Endothelial cell of umbilical vein (primary cell): Measurements from ENCODE around the gene ZNF648. TPM values are rescaled to one million over a fixed set of nuclear protein-coding genes. Genes with fewer than 3 reads are reported as not detected.

ENCODE experiments used
- BruUV-seq: library from RNA; stranded (reverse); fragments of 400-500 nt; replicated peaks from 2 replicates; lab custom pipeline; 2021; lab: Mats Ljungman, UMichigan
- CTCF ChIA-PET: fragments of 300-600, 350-600 bp; sonication (Branson Sonifier 250); formaldehyde crosslinking; loops from one replicate; lab custom pipeline; 2021; ENCODE audit warnings: antibody characterized with exemption, inconsistent platforms; lab: Charles Lee
- POLR2A ChIA-PET: fragments of 300-600, 350-600 bp; sonication (Branson Sonifier 250); formaldehyde crosslinking; loops from one replicate; lab custom pipeline; 2021; ENCODE audit warnings: antibody characterized with exemption, inconsistent platforms; lab: Charles Lee
- DNase-seq: peaks from one replicate; pipeline ENCODE4 v3.0.0-alpha.2; 2011; ENCODE audit warnings: low read depth, low spot score
- FAIRE-seq: peaks from 2 replicates; lab custom pipeline; 2011; peaks lifted over from hg19 to GRCh38; lab: Jason Lieb, UNC
- H2AFZ ChIP-seq: 2 replicates; pipeline ENCODE4 v1.6.0; 2012; ENCODE audit warnings: low read depth, low read length, control low read depth, inconsistent platforms
- H3K27ac ChIP-seq: 2 replicates; pipeline ENCODE4 v1.5.1; 2011; ENCODE audit warnings: low read depth, mild to moderate bottlenecking, control low read depth, low read length, moderate library complexity; ENCODE audit not compliant: insufficient read depth
- H3K27me3 ChIP-seq, 2 experiments: 2 replicates each; pipeline versions ENCODE4 v1.6.0 to v1.6.1; 2011; ENCODE audit warnings: low read length in 2 of 2, mixed read lengths in 1 of 2; ENCODE audit not compliant: control insufficient read depth in 2 of 2, insufficient read depth in 2 of 2
- H3K36me3 ChIP-seq, 2 experiments: 2 replicates in 1 of 2; 3 replicates in 1 of 2; pipeline ENCODE4 v1.5.1; 2011; ENCODE audit warnings: low read length in 2 of 2, mild to moderate bottlenecking in 1 of 2, moderate library complexity in 1 of 2; ENCODE audit not compliant: control insufficient read depth in 2 of 2, insufficient read depth in 2 of 2; ENCODE audit errors: extremely low read depth in 1 of 2
- H3K4me1 ChIP-seq: 3 replicates; pipeline ENCODE4 v1.5.1; 2011; ENCODE audit warnings: mild to moderate bottlenecking, low read length; ENCODE audit not compliant: control insufficient read depth, insufficient read depth; ENCODE audit errors: extremely low read depth
- H3K4me2 ChIP-seq: 2 replicates; pipeline ENCODE4 v1.6.1; 2011; ENCODE audit warnings: low read length, control low read depth, mixed read lengths; ENCODE audit not compliant: insufficient read depth
- H3K4me3 ChIP-seq, 3 experiments: fragments of 200-600 bp in 1 of 3; sonication (generic), shearing (Covaris generic) in 1 of 3; replicated peaks in 1 of 3; 2 replicates each; pipeline ENCODE4 v1.5.1; 2011 to 2016; ENCODE audit warnings: control low read depth in 3 of 3, low read length in 3 of 3, mild to moderate bottlenecking in 2 of 3, inconsistent platforms in 1 of 3, low read depth in 1 of 3, moderate library complexity in 1 of 3; ENCODE audit not compliant: insufficient read depth in 1 of 3
- H3K79me2 ChIP-seq: 2 replicates; pipeline ENCODE4 v1.6.0; 2012; ENCODE audit warnings: low read length, inconsistent platforms; ENCODE audit not compliant: control insufficient read depth, insufficient read depth
- H3K9ac ChIP-seq: replicated peaks from 2 replicates; pipeline ENCODE3; 2011; ENCODE audit warnings: low read length, control low read depth; ENCODE audit not compliant: insufficient read depth; ENCODE audit errors: extremely low read depth
- H3K9me1 ChIP-seq: replicated peaks from 3 replicates; pipeline ENCODE4 v1.6.0; 2011; ENCODE audit warnings: mild to moderate bottlenecking, low read length; ENCODE audit not compliant: control insufficient read depth, insufficient read depth; ENCODE audit errors: extremely low read depth
- H3K9me3 ChIP-seq: replicated peaks from 2 replicates; pipeline ENCODE4 v1.5.1; 2012; ENCODE audit warnings: low read length, inconsistent platforms; ENCODE audit not compliant: control insufficient read depth, insufficient read depth
- H4K20me1 ChIP-seq: replicated peaks from 2 replicates; pipeline ENCODE3; 2011; ENCODE audit warnings: mild to moderate bottlenecking, low read length; ENCODE audit not compliant: control insufficient read depth, insufficient read depth; ENCODE audit errors: extremely low read depth
- CTCF ChIP-seq, 2 donors: IDR thresholded peaks; 1 replicate in 1 of 2; 2 replicates in 1 of 2; pipeline ENCODE4 v1.5.1; 2011; ENCODE audit warnings: low read length in 2 of 2, mild to moderate bottlenecking in 2 of 2, moderate library complexity in 2 of 2, control low read depth in 1 of 2, inconsistent platforms in 1 of 2, low read depth in 1 of 2; ENCODE audit not compliant: insufficient read depth in 1 of 2; ENCODE audit errors: extremely low read depth in 1 of 2
- EZH2 ChIP-seq: IDR thresholded peaks from 2 replicates; pipeline ENCODE4 v1.6.1; 2012; ENCODE audit warnings: borderline replicate concordance, low read depth, mild to moderate bottlenecking, moderate library complexity, low read length, inconsistent platforms; ENCODE audit not compliant: severe bottlenecking
- GATA2 ChIP-seq: IDR thresholded peaks from 2 replicates; pipeline ENCODE4 v1.7.0; 2011; ENCODE audit warnings: low read depth, mild to moderate bottlenecking, moderate library complexity, mixed read lengths, low read length; ENCODE audit not compliant: insufficient read length, insufficient read depth
- MYC ChIP-seq: IDR thresholded peaks from one replicate; pipeline ENCODE4 v1.6.1; 2011; ENCODE audit warnings: mild to moderate bottlenecking, low read depth, low read length
- POLR2A ChIP-seq: IDR thresholded peaks from 2 replicates; pipeline ENCODE4 v1.6.1; 2012; ENCODE audit warnings: low read depth, mild to moderate bottlenecking, control low read depth, low read length
- dilution Hi-C: fragments of 300-500 bp; cut with MboI; formaldehyde crosslinking; loops from one replicate; pipeline ENCODE4 v1.15.0; 2019; ENCODE audit warnings: low sequenced_read_pairs; ENCODE audit not compliant: extremely low pct_ligation_motif_present
- intact Hi-C: fragments of 100-400 bp; cut with micrococcal nuclease; formaldehyde crosslinking; loops from one replicate; pipeline ENCODE4 v1.10.0; 2022
- polyA plus RNA-seq, 4 experiments: library from polyadenylated mRNA; depleted of rRNA in 3 of 4; stranded (reverse) in 3 of 4; unstranded in 1 of 4; fragments of >200 nt; gene quantifications; 2 replicates each; pipeline versions ENCODE4 v1.2.1 to v1.2.3, GENCODE V29; 2011 to 2012; ENCODE audit warnings: missing spikeins in 1 of 4
- total RNA-seq: library from RNA; stranded (reverse); gene quantifications from 2 replicates; pipeline ENCODE4 v1.2.3, GENCODE V29; 2021
- TF ChIP-seq, protein P1 (sequence below): IDR thresholded peaks from 2 replicates; pipeline ENCODE4 v1.6.1; 2011; ENCODE audit not compliant: insufficient read depth, insufficient read length

ZNF648 gene
- total and polyA plus RNA-seq, 2 donors (not counting 3 experiments of a cell fraction or from before 2014, with no cell fraction given): not detected

- no peak for DNase-seq
Measured at GRCh38 chr1:182091083-182091482, 29.6 kb upstream of the ZNF648 start.

More at GRCh38 chr1:182091083-182091482, 29.6 kb upstream of the ZNF648 start:
- H3K4me2 ChIP-seq: no peak overlapping the region
- CTCF ChIA-PET: no interaction called here
- TF ChIP-seq CTCF (IDR thresholded peaks at IDR 0.05; ENCODE audit: extremely low read depth in 1 of 2, insufficient read depth in 1 of 2, low read depth in 1 of 2, low read length in 2 of 2) (no peak), POLR2A (no peak), GATA2 (no peak), MYC (no peak), EZH2 (no peak)
- TF ChIP-seq, protein P1, sequence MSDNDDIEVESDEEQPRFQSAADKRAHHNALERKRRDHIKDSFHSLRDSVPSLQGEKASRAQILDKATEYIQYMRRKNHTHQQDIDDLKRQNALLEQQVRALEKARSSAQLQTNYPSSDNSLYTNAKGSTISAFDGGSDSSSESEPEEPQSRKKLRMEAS: no peak
- no peak overlapping the region for H3K27ac ChIP-seq
- H3K4me3 ChIP-seq: no peak overlapping the region
- no peak for FAIRE-seq
- no peaks in the 10 kb centered on the region for H3K9me3 ChIP-seq
- no peaks in the 10 kb centered on the region for H4K20me1 ChIP-seq
- no peaks in the 10 kb centered on the region for H3K4me1 ChIP-seq
- BruUV-seq: no TSS peak
- intact Hi-C loops: no loop called here
- no peak overlapping the region for H3K9ac ChIP-seq
- dilution Hi-C loops: no loop called here
- no peaks in the 10 kb centered on the region for H3K36me3 ChIP-seq
- H2AFZ ChIP-seq: no peak overlapping the region
- no peaks in the 10 kb centered on the region for H3K79me2 ChIP-seq
- H3K9me1 ChIP-seq: no peaks in the 10 kb centered on the region
- H3K27me3 ChIP-seq: no peaks in the 10 kb centered on the region
- POLR2A ChIA-PET: no interaction called here
